Measurements from ENCODE around the gene SLCO2A1.

SLCO2A1 gene

DNA sequence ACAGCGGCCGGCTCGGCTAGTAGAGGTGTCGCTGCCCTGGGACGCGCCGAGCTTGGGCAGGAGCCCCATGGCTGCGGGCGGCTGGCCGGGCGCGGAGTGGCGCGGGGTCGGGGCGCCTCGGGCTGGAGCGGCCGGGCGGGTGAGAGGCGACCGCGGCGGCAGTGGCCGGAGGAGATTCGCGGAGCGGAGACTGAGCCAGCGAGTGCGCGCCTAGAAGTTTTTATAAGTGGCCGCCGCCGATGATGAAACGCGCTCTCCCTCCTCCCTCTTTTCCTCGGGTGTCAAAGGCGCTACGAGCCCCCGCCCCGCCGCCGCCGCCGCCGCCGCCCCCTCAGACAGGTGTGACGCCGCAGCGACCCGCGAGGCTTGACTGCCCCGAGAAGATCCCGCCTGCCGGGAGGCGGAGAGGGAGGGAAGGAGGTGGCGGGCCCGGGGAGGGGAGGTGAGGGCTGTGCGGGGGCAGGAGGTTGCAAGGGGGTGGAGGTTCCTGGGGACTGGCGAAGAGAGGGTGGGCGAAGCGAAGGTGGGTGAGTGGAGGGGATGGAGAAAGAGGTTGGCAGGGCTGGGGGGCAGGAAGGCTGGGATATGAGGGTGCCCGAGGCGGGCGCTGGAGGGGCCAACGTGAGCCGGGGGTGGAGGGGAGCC lies at the start of gene SLCO2A1:
SLCO2A1 (minus strand) TSS at position 192 of the 645 bp plus-strand sequence; CDS start at position 69, 123 bp downstream.
- no peaks in the 10 kb centered on the region for H3K9me3 ChIP-seq (ENCODE audit: low read depth, low read length)
- no peak for DNase-seq (ENCODE audit: low read depth, low spot score)
- no peak within 1 kb of the TSS for H3K27ac ChIP-seq
- no peak within 1 kb of the TSS for H3K9ac ChIP-seq (ENCODE audit: insufficient read length)
- peak; percentile 87 for TF ChIP-seq EZH2 (IDR thresholded peaks at IDR 0.05)
- TF ChIP-seq POLR2AphosphoS5 (IDR thresholded peaks at IDR 0.05; ENCODE audit: borderline replicate concordance, low read depth, low read length), result no peak
- H3K4me3 ChIP-seq, result peak within 1 kb of the TSS; percentile 72
- no peaks in the 10 kb centered on the region for H3K36me3 ChIP-seq (ENCODE audit: insufficient read depth, low read length)

DNA sequence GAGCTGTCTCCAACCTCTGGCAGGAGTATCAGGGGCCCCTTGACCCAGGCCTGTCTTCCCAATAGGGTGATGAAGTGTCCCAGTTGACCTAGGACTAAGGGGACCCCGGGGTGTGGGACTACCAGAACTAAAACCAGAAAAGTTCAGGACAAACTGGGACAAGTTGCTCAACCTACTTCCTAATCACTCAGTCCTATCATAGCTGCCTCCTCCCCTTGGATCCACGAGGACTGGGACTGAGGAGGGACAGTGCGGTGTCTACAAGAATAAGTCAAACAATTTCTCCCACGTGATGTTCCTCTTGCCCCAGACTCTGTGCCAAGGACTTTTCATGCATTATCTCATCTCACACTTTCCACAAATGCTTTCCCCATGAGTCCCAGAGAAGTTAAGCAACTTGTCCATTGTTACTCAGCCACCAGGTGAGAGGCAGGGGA lies 49.4 kb upstream of the SLCO2A1 start:
- no peak overlapping the region for H3K27ac ChIP-seq
- 0 out of 2 replicates have a peak, but pooled peaks cover 2% of the 10 kb centered on the region for H3K9me3 ChIP-seq (ENCODE audit: low read depth, low read length)
- no peak for DNase-seq (ENCODE audit: low read depth, low spot score)

DNA sequence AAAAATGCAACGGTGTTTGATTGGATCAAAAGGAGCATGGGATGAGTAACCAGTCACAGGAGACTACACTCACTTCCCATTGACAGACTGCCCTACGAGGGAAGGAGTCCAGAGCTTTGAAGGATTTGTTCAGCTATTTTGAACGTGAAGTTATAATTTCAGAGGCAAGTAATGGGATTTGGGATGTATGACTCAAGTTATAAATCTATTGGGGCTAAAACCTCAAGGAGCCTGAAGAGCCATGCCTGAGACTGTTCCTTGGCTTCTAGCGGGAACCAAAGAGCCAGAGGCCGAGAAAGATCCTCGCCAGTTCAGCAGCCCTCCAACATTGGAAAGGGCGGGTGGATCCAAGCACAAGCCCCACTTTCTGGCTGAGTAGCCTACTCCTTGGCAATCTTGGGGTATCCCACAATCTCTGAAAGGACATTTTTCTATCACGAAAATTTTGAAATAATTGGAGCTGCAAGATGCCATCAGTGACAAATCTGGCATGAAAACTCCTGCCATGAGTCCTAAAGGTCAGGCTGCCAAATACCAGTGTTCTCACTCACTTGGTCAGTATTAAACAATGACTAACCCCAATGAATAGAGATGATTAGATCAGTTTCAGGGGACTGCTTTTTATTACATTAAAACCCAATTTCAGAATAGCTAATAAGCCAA lies 48.6 kb upstream of the SLCO2A1 start:
- no peak overlapping the region for H3K4me3 ChIP-seq
- H3K27ac ChIP-seq, result no peak overlapping the region
- TF ChIP-seq FOXP2 (optimal IDR thresholded peaks at IDR 0.05; ENCODE audit: control extremely low read depth, extremely low read length, insufficient read depth), result no peak
- TF ChIP-seq POLR2AphosphoS5 (IDR thresholded peaks at IDR 0.05; ENCODE audit: borderline replicate concordance, low read depth, low read length), result no peak
- TF ChIP-seq EZH2 (IDR thresholded peaks at IDR 0.05), result no peak
- H3K9me3 ChIP-seq (ENCODE audit: low read depth, low read length), result 0 out of 2 replicates have a peak, but pooled peaks cover 2% of the 10 kb centered on the region
- no peak for DNase-seq (ENCODE audit: low read depth, low spot score)
- no peak overlapping the region for H3K9ac ChIP-seq (ENCODE audit: insufficient read length)
- H3K36me3 ChIP-seq (ENCODE audit: insufficient read depth, low read length), result no peaks in the 10 kb centered on the region

More for the DNA sequence above, 49.4 kb upstream of the SLCO2A1 start:
- no peak for TF ChIP-seq POLR2AphosphoS5 (IDR thresholded peaks at IDR 0.05; ENCODE audit: borderline replicate concordance, low read depth, low read length)
- TF ChIP-seq FOXP2 (optimal IDR thresholded peaks at IDR 0.05; ENCODE audit: control extremely low read depth, extremely low read length, insufficient read depth), result no peak
- TF ChIP-seq EZH2 (IDR thresholded peaks at IDR 0.05), result no peak
- H3K9ac ChIP-seq (ENCODE audit: insufficient read length), result no peak overlapping the region
- H3K4me3 ChIP-seq, result no peak overlapping the region
- no peaks in the 10 kb centered on the region for H3K36me3 ChIP-seq (ENCODE audit: insufficient read depth, low read length)

DNA sequence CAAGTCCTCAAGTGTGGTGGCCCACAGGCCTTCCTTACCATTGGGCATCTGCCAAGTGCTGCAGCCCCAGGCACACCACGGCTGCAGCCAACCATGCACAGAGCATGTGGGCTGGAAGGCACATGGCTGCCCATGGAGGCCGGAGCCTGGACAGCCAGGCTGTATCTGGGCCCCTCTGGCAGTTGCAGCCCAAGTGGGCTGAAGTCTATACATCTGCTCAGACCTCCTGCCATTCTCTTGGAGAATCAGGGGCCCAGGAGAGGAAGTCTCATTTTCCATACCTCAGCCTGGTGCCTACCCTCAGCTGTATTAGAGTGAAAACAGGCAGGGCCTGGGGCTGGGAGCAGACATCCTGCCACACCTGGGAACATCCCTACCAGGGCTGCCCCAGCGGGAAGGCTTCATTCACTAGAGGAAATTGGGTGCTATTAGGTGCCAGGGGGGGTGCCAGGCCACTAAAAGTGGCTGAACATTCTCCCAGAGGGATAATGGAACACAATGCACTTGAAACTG lies 48.0 kb upstream of the SLCO2A1 start:
- no peak overlapping the region for H3K9ac ChIP-seq (ENCODE audit: insufficient read length)
- no peak for DNase-seq (ENCODE audit: low read depth, low spot score)
- TF ChIP-seq EZH2 (IDR thresholded peaks at IDR 0.05) (no peak), POLR2AphosphoS5 (IDR thresholded peaks at IDR 0.05; ENCODE audit: borderline replicate concordance, low read depth, low read length) (no peak), FOXP2 (optimal IDR thresholded peaks at IDR 0.05; ENCODE audit: control extremely low read depth, extremely low read length, insufficient read depth) (no peak)

DNA sequence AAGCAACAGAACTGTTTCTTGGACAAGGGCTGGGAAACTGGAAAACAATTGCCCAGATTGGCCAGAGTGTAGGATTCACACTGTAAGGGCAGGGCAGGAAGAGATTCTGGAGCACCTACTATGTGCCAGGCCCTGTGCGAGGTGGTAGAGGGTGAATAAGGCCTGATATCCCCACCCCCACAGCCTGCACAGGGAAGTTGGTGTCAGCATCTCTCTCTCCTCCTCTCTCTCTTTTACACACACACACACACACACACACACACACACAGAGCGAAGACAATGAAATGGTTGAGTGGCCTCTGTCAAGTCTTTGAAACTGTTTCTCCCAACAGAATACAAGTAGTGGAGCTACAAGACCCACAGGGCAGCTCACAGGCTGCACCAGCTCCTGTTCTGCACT lies 47.1 kb upstream of the SLCO2A1 start:
- Histone ChIP-seq H3K36me3 (ENCODE audit: insufficient read depth, low read length) (no peaks in the 10 kb centered on the region), H3K9ac (ENCODE audit: insufficient read length) (no peak overlapping the region), H3K27ac (no peak overlapping the region), H3K9me3 (ENCODE audit: low read depth, low read length) (0 out of 2 replicates have a peak, but pooled peaks cover 2% of the 10 kb centered on the region), H3K4me3 (no peak overlapping the region)
- DNase-seq (ENCODE audit: low read depth, low spot score), result no peak
- no peak for TF ChIP-seq POLR2AphosphoS5 (IDR thresholded peaks at IDR 0.05; ENCODE audit: borderline replicate concordance, low read depth, low read length)
- TF ChIP-seq EZH2 (IDR thresholded peaks at IDR 0.05), result no peak
- no peak for TF ChIP-seq FOXP2 (optimal IDR thresholded peaks at IDR 0.05; ENCODE audit: control extremely low read depth, extremely low read length, insufficient read depth)

More for the DNA sequence above, 48.0 kb upstream of the SLCO2A1 start:
- Histone ChIP-seq H3K9me3 (ENCODE audit: low read depth, low read length) (0 out of 2 replicates have a peak, but pooled peaks cover 2% of the 10 kb centered on the region), H3K36me3 (ENCODE audit: insufficient read depth, low read length) (no peaks in the 10 kb centered on the region), H3K27ac (no peak overlapping the region), H3K4me3 (no peak overlapping the region)

- Histone ChIP-seq H3K27ac (no peak overlapping the region), H3K9ac (ENCODE audit: insufficient read length) (no peak overlapping the region), H3K36me3 (ENCODE audit: insufficient read depth, low read length) (no peaks in the 10 kb centered on the region), H3K4me3 (no peak overlapping the region), H3K9me3 (ENCODE audit: low read depth, low read length) (0 out of 2 replicates have a peak, but pooled peaks cover 2% of the 10 kb centered on the region)
- no peak for DNase-seq (ENCODE audit: low read depth, low spot score)
- TF ChIP-seq FOXP2 (optimal IDR thresholded peaks at IDR 0.05; ENCODE audit: control extremely low read depth, extremely low read length, insufficient read depth), result no peak
Measured at GRCh38 chr3:134075846-134076245, 46.1 kb upstream of the SLCO2A1 start.

DNA sequence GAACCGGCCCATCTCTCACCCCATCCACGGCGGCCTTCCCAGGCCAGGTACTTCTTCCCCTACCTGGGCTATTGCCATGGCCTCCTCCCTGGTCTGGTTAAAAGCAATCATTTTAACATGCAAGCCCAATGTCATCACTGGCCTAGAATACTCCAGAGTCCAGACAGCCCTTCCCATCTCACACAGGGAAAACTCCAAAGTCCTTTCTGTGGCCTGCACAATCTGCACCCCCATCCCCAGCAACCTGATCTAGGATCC lies 45.8 kb upstream of the SLCO2A1 start:
- H3K9ac ChIP-seq (ENCODE audit: insufficient read length), result no peak overlapping the region
- no peaks in the 10 kb centered on the region for H3K36me3 ChIP-seq (ENCODE audit: insufficient read depth, low read length)
- DNase-seq (ENCODE audit: low read depth, low spot score), result no peak

GRCh38 chr3:134074790-134075567 lies 45.3 kb upstream of the SLCO2A1 start:
- no peak overlapping the region for H3K27ac ChIP-seq
- TF ChIP-seq FOXP2 (optimal IDR thresholded peaks at IDR 0.05; ENCODE audit: control extremely low read depth, extremely low read length, insufficient read depth), result no peak
- TF ChIP-seq POLR2AphosphoS5 (IDR thresholded peaks at IDR 0.05; ENCODE audit: borderline replicate concordance, low read depth, low read length), result no peak
- TF ChIP-seq EZH2 (IDR thresholded peaks at IDR 0.05), result no peak
- H3K9me3 ChIP-seq (ENCODE audit: low read depth, low read length), result no peaks in the 10 kb centered on the region
- no peak for DNase-seq (ENCODE audit: low read depth, low spot score)
- no peak overlapping the region for H3K4me3 ChIP-seq
- H3K9ac ChIP-seq (ENCODE audit: insufficient read length), result no peak overlapping the region
- H3K36me3 ChIP-seq (ENCODE audit: insufficient read depth, low read length), result no peaks in the 10 kb centered on the region

More for the DNA sequence above, 45.8 kb upstream of the SLCO2A1 start:
- Histone ChIP-seq H3K9me3 (ENCODE audit: low read depth, low read length) (no peaks in the 10 kb centered on the region), H3K4me3 (no peak overlapping the region), H3K27ac (no peak overlapping the region)
- no peak for TF ChIP-seq EZH2 (IDR thresholded peaks at IDR 0.05)

All from SK-N-MC (cell line).